ENCODE measurements around the gene KRT81.

DNA sequence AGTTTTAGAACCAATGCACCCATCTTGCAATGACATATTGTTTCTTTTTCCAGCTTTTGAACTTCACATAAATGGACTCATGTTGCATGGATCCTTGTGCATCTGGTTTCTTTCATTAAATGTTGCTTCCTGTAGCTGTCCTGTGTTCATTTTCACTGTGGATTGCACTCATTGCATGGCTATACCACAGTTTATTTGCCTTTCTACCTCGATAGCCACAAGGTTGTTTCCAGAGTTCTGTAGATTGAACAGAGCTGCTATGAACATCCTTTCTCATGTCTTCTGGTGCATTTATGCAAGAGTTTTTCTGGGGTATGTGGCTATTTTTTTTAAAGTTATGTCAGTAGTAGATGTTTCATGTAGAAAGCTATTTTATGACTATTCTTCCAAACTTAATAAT is 3.5 kb upstream of the KRT81 start:
- TF ChIP-seq, protein P1, sequence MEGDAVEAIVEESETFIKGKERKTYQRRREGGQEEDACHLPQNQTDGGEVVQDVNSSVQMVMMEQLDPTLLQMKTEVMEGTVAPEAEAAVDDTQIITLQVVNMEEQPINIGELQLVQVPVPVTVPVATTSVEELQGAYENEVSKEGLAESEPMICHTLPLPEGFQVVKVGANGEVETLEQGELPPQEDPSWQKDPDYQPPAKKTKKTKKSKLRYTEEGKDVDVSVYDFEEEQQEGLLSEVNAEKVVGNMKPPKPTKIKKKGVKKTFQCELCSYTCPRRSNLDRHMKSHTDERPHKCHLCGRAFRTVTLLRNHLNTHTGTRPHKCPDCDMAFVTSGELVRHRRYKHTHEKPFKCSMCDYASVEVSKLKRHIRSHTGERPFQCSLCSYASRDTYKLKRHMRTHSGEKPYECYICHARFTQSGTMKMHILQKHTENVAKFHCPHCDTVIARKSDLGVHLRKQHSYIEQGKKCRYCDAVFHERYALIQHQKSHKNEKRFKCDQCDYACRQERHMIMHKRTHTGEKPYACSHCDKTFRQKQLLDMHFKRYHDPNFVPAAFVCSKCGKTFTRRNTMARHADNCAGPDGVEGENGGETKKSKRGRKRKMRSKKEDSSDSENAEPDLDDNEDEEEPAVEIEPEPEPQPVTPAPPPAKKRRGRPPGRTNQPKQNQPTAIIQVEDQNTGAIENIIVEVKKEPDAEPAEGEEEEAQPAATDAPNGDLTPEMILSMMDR (IDR thresholded peaks at IDR 0.05; ENCODE audit: poor library complexity, severe bottlenecking) = no peak
- TF ChIP-seq EZH2 (IDR thresholded peaks at IDR 0.05; ENCODE audit: borderline replicate concordance, insufficient read depth, low read length, poor library complexity, severe bottlenecking) = no peak
- TF ChIP-seq EP300 (conservative IDR thresholded peaks at IDR 0.05; ENCODE audit: poor library complexity, severe bottlenecking) = no peak
